ENCODE results near the gene CTU2. TPM values are rescaled to one million over a fixed set of nuclear protein-coding genes. Genes with fewer than 3 reads are reported as not detected.

CTU2 gene
- total and polyA plus RNA-seq, 2 of the 8 experiments (the other 6 are each of a cell fraction or from before 2014, with no cell fraction given): 32.7 to 42.9 TPM

GRCh38 chr16:88671806-88672205, 34.5 kb upstream of the CTU2 start (continued):
- TF ChIP-seq ZNF274 (IDR thresholded peaks at IDR 0.05; ENCODE audit: borderline replicate concordance, extremely low read depth, low read length): no peak
- TF ChIP-seq NRF1 (IDR thresholded peaks at IDR 0.05; ENCODE audit: low read depth, low read length): no peak
- TF ChIP-seq SP2 (IDR thresholded peaks at IDR 0.05; ENCODE audit: low read length): no peak
- no peak for TF ChIP-seq TBP (IDR thresholded peaks at IDR 0.05; ENCODE audit: low read depth, low read length)
- TF ChIP-seq ATF2 (IDR thresholded peaks at IDR 0.05; ENCODE audit: low read length): no peak
- TF ChIP-seq CTCF (IDR thresholded peaks at IDR 0.05; ENCODE audit: control extremely low read depth in 1 of 3, insufficient read depth in 1 of 3, low read depth in 1 of 3, low read length in 3 of 3): no peak
- no peak for TF ChIP-seq SIN3A (conservative IDR thresholded peaks at IDR 0.05 in 1 of 2, IDR thresholded peaks at IDR 0.05 in 1 of 2; ENCODE audit: low read depth in 1 of 2, low read length in 2 of 2)

All from H1 (cell line).